ENCODE data around the gene AZIN2.

AZIN2 gene

GRCh38 chr1:33157131-33157530 lies 76.2 kb downstream of the AZIN2 start:
- no peak for FAIRE-seq

GRCh38 chr1:33158366-33158765 lies 77.4 kb downstream of the AZIN2 start:
- no peak for FAIRE-seq

GRCh38 chr1:33159577-33159976 lies 78.6 kb downstream of the AZIN2 start:
- no peak for FAIRE-seq

GRCh38 chr1:33161061-33161681 lies 80.2 kb downstream of the AZIN2 start:
- no peak for FAIRE-seq

- no peak for FAIRE-seq
Measured at GRCh38 chr1:33162141-33162540, 81.2 kb downstream of the AZIN2 start.

- no peak for FAIRE-seq
Measured at GRCh38 chr1:33163621-33164519, 82.9 kb downstream of the AZIN2 start.

GRCh38 chr1:33165209-33165608 lies 84.3 kb downstream of the AZIN2 start:
- no peak for FAIRE-seq

GRCh38 chr1:33165809-33166208 lies 84.9 kb downstream of the AZIN2 start:
- FAIRE-seq, result no peak

GRCh38 chr1:33167650-33168447 lies 86.9 kb downstream of the AZIN2 start:
- FAIRE-seq, result no peak

GRCh38 chr1:33168556-33169289 lies 87.8 kb downstream of the AZIN2 start:
- no peak for FAIRE-seq

- no peak for FAIRE-seq
Measured at GRCh38 chr1:33169290-33170055, 88.5 kb downstream of the AZIN2 start.
